CD4-positive, alpha-beta T cell treated with Interleukin-12 subunit alpha and Interleukin-12 subunit beta, for 1 hour (primary cell): Measurements from ENCODE around the gene TRAF4.
"Not testable (repeated sequence)": the region's sequence is repeated elsewhere in the genome, so short reads cannot be mapped to it uniquely, and the experiment has no call there.

Experiments used
- DNase-seq: peaks from one replicate; pipeline ENCODE4 v3.0.0-alpha.2; 2020

The TRAF4 gene

DNA sequence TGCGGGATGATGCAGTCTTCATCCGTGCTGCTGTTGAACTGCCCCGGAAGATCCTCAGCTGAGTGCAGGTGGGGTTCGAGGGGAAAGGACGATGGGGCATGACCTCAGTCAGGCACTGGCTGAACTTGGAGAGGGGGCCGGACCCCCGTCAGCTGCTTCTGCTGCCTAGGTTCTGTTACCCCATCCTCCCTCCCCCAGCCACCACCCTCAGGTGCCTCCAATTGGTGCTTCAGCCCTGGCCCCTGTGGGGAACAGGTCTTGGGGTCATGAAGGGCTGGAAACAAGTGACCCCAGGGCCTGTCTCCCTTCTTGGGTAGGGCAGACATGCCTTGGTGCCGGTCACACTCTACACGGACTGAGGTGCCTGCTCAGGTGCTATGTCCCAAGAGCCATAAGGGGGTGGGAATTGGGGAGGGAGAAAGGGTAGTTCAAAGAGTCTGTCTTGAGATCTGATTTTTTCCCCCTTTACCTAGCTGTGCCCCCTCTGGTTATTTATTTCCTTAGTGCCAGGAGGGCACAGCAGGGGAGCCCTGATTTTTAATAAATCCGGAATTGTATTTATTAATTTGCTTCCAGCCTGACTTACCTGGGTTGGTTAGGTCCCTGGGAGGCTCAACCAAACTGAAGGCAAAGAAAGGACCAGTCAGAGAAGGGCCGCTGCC, 5.8 kb downstream of the TRAF4 start:
- DNase-seq, result no peak

DNA sequence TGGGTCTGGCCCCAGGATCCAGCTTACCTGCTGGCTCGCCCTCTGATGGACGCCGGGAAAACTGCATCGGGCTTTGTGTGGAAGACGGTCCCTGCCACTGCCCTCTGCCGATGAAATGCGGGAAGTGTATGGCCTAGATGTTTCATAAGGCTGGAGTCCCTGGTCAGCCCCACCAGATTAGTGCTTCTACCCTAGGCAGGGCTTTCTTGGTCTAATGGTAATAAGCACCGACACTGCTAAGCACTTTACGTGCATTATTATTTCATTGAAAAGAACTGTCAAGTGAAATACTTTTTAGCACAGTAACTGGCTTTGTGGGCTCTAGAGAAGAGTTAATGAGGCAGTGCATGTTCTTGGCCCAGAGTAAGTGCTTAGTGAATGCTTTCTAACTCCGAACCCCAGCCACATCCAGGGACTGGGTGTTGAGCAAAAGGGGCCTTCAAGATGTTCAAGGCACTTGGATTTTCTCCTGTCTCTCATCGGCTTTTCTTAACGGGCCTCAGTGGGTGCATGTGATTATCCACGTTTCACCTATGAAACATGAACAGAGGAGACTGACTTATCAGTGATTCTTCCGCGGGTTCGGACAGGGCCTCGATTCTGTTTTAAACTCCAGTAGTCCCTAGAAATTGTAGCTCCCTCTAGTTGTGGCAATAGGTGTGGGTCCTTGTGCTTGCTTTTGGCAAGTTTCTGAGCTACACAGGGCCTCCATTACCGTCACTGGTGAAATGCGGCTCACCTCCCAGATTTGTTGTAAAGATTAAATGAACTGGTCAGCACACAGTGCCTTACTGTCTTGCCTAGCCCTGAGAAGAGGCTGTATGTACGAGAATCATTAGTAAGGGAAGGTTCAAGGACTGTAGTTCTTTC, 6.6 kb downstream of the TRAF4 start:
- DNase-seq, result peak; percentile 91

DNA sequence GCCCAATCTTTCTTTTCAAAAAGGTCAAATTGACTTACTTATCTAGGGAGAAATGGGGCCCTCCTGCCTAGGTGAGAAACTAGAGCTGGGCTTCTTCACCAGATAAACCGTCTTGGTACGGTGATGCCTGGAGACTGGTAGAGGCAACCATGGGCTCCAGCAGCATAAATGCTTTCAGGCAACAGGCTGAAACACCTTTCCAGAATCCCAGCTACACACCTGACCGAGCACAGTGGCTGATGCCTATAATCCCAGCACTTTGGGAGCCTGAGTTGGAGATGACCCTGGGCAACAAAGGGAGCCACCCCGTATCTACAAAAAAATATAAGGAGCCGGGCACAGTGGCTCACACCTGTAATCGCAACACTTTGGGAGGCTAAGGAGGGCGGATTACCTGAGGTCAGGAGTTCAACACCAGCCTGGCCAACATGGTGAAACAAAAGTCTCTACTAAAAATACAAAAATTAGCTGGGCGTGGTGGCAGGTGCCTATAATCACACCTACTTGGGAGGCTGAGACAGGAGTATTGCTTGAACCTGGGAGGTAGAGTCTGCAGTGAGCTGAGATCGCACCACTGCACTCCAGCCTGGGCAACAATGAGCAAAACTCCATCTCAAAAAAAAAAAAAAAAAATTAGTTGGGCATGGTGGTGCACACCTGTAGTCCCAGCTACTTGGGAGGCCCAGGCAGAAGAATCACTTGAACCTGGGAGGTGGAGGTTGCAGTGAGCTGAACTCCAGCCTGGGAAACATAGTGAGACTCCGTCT, 8.0 kb downstream of the TRAF4 start:
- no peak for DNase-seq

DNA sequence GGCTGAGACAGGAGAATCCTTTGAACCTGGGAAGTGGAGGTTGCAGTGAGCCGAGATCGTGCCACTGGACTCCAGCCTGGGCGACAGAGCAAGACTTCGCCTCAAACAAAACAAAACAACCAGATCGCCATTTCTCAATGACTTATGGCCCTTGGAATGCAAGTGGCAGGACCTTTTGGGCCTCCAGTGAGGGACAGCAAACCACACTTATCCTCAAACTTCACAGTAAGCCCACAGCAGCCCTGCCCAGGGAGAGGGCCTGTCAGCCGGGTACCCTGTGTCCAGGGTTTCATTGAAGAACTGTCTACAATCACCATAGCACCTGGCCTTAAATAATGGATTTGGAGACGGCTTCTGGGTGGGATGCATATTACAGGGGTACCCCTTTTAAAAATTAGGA, 11.7 kb downstream of the TRAF4 start:
- no peak for DNase-seq

DNA sequence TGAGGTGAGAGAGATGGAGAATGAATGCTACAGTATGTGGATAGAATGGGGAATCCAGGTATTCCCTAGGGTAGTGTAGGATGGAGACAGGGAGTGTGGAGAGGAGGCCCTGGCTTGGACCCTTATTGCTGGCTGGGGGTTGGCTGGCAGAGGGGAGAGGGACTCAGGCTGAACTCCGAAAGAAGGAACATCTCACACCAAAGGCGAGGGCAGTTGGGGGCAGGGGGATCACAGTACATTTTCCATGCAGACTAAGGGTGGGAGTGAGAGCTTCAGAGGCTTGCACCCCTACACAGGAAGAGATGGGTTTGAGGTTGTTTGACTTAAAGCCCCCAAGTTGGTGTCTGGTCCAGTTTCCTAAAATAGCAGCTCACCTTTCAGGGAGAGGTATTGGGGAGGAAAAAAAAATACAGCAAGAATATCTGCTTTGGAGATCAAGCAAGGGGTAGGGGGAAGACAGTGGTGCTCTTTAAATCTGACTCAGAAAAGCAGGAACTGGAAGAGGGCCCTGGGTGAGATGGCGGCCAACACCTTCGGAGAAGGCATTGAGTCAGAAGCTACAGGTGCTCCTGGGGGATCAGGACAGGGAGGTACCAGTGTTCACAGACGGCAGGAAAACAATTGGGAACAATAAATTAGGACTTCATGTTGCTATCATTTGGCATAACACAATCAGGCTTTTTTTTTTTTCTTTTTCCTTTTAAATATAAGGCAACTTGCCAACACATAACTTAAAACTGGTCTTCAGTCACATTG, 12.4 kb downstream of the TRAF4 start:
- no peak for DNase-seq

DNA sequence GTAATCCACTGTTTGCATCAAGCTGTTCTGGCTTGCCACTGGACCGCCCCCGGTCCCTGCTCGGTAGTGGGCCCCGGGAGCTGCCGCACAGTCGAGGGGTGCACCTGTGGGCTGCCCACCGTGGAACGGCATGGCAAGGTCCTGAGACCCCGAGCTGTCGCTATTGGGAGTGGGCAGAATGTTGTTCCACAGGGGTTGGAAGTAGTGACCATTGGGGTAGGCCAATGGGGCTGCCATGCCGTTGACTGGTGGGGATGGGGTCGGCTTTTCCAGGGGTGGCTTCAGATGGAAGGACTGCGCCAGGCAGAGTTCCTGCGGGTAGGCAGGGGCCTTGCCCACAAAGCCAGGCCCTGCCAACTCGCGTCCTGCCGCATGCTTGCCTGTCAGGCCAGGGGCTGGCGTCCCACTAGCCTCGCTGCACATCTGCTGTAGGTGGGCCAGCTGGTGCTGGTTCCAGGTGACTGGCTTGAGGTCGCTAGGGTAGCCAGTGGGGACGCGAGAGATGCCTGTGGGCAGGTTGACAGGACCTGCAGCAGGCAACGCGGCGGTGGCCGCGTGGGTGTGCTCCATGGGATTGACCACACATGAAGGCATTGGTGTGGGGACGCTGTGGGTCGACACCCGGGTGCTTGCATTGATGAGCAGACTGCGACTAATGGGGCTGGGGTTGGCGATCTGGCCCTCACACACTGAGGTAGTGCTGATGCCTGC, 14.8 kb downstream of the TRAF4 start:
- DNase-seq, result no peak

DNA sequence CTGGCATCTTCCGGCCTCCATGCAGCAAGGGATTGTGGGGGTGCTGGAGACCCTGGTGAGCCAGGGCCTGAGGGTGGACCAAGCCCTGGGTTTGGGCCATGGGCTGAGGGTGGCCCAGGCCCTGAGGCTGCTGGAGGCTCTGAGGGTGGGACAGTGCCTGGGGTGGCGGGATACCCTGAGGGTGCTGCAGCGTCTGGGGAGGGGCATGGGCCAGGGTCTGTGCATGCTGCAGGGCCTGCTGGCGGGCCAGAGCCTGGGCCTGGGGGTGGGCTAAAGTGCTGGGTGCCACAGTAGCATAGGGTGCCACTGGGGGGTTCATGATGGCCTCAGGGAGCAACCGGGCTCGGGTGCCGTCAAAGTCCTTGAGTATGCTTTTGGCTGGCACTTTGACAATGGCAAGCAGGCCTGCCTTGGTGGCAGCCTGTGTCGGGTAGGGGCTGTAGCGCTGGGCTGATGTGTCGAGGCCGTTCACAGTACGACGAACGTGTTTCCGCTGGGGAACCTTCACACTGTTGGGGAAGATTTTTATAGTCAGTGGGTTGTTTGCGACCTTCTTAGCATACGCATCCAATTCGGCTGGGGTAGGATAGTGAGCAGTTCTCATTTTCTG, 15.6 kb downstream of the TRAF4 start:
- DNase-seq, result no peak

DNA sequence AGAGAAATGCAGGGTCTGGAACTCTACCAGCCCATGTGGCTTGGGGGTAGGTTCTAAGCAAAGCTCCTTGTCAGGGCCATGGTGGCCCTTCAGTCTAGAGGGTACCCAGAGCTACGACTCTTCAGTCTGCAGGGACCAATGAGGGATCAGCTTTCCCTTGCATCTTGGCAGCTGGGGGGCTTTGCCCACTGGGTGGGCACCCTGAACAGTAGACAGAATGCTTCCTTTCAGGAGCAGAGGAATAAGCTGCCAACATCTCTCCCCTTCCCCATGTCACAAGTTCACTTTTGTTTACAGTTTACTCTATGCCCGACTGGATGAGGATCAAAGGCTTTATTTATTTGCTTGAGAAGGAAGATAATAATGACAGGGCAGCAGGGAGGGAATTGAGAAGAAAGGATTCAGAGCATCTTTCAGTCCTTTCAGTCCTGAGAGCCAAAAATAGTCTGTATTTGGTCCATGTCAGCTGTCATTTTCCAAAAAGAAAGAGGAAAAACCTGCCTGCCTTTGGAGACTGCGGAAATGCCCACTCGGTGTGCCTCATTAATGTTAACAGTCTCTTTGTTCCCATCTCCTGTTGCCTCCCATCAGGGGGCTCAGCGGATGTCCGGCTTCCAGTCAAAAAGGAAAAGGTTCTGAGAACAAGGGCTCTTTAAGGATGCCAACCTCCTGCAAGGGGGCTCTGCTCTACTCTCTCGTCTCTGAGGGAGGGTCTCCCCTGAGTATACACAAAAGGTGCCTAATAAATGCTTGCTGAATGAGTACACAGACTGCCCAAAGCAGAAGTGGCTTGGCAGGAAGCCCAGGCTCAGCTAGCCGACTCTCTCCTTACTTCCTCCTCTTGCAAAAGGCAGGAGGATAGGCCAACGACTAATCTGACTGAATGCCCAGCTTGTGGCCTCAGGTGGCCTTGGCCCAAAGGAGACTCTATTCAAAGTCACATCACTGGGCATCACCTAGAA, 17.1 kb downstream of the TRAF4 start:
- DNase-seq, result no peak

DNA sequence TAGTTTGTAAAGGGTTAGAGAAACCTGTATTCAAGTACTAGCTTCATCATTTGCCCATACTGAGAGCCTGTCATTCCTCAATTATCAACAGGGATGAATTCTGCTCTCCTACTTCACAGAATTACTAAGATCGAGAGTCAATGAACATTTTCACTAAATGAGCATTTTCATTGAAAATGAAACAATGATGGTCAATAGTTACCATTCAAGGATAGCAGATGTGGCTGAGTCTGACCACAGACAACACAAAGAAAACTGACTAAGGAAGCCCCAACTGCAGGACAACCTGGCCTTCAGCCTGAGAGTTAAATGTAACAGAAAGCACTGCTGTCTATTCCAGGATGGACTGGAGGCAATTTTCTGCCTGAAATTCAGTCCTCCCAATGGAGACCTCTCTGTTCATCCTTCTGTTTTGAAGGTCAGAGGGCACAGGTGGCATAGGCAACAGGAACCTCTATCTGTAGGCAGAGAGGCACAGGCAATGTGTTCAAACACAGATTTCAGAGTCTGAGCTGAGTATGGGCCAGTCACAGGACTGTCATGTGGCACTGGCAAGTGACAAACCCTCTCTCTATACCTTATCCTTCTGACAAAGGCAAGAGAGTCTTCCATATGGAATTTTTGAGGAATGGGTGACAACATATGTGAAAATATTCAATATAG, 19.5 kb downstream of the TRAF4 start:
- DNase-seq, result no peak

DNA sequence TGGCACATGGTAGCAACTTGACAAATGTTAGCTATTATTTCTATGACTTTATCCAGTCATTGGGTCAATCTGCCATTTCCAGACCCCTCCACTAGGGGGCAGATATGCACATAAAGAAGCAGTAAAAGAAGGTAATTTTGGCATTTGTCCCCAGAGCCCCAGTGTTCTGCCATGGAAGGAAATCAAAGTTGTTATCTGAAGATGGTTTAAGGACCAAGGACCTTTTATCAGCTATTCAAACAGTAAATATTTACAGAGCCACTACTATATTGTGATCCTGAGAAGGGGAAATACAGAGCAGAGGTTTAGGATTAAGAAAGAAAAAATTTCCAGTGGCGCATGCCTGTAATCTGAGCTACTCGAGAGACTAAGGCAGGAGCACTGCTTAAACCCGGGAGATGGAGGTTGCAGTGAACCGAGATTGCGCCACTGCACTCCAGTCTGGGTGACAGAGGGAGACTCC, 20.0 kb downstream of the TRAF4 start:
- DNase-seq, result peak; percentile 82

DNA sequence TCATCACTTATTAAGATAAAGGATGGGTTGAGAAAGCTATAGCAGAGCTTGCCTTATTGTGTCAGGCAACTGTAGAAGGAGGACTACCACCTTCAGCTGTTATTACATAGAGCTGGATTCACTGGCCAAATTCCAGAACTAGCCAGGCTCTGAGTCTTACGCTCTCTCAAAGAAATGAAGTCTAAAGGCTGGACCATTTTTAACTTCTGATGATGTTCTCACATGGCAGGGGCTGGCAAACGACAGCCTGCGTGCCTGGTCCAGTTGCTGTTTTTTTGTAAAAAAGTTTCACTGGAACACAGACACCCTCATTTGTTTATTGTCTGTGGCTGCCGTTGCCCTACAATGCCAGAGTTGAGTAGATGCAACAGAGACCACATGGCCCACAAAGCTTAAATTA, 21.2 kb downstream of the TRAF4 start:
- no peak for DNase-seq

DNA sequence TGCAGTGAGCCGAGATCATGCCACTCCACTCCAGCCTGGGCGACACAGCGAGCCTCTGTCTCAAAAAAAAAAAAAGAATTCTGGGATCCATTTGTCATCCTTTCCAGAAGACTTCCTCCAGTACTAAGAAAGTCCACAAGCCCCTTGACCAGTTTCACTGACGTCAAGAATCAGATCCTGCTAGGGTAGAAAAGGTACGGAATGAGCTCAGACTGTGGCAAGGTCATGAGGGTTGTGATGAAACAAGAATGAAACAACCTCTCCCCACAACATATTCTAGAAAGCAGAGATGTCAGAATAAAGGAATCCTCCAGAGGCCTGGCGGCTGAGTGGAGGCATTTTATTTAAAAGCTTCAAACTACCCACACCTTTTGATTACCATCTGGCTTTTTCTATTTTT, 29.9 kb downstream of the TRAF4 start:
- no peak for DNase-seq

DNA sequence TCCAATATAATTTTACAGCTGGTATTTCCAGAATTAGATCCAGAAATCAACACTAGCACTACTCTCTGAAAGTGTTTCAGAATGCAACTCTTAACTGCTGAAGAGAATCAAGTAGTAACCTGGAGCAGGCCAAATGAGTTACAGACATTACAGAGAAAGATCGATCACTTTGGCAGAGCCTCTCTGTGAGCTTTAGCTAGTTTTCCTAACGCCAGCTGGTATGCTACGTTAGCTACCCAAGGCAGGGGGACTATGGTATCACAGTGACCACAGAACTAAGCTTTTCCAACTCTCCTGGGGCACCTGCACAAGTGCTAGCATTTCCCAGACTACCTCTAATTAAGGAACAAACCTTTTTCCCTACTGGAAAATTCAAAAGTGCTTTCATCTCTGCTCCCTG, 30.4 kb downstream of the TRAF4 start:
- DNase-seq, result no peak

DNA sequence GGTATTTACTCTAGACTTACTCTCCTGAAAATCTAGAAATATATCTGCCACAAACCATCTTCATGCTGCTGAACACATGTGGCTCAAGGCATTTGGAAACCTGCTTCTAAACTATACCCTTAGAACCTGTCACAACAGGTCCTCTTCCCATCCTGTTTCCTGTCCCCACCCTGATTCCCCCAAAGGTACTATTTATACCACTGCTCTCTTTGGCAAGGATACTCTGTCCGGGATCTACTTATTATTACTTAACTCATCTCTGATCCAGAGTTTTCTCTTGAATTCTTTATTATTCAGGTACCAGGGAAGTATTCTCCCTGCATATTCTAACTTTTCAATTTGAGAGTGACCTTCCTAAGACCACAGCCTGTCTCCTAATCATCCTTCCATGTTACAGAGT, 33.4 kb downstream of the TRAF4 start:
- no peak for DNase-seq

DNA sequence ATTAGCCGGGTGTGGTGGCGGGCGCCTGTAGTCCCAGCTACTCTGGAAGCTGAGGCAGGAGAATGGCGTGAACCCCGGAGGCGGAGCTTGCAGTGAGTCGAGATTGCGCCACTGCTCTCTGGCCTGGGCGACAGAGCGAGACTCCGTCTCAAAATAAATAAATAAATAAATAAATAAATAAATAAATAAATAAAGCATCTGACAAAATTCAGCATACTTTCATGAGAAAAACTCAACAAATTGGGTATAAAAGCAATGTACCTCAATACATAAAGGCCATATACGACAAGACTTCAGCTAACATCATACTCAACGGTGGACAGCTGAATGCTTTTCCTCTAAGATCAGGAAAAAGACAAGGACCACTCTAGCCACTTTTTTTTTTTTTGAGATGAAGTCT, 35.8 kb downstream of the TRAF4 start:
- not testable (repeated sequence) for DNase-seq

DNA sequence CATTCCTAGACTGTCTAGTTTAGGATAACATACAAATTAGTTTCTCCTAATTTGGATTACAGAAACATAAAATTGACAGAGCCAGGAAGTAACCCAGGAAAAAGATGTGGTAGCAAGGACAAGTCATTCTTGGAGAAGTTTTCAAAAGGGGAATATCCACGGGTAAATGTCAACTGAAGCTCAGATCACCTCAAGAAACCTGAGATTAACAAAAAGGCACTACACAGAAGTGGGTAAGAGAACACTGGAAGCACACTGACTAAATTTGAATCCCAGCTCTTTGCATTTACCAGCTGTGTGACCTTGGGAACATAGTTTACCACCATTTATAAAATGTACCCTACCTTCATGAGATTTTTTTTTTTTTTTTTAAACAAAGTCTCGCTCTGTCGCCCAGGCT, 39.4 kb downstream of the TRAF4 start:
- DNase-seq, result no peak

DNA sequence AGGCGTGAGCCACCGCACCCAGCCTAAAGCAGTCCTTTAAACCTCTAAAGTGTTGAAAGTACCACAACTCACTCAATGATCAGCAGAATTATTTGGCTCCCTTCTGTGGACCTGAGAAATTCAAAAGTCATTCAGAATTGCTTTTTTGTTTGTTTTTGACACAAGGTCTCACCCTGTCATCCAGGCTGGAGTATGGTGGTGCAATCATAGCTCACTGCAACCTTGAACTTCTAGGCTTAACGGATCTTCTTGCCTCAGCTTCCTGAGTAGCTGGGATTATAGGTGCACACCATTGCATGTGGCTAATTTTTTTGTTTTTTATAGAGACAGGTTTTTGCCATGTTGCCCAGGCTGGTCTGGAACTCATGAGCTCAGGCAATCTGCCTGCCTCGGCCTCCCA, 44.3 kb downstream of the TRAF4 start:
- DNase-seq, result no peak

DNA sequence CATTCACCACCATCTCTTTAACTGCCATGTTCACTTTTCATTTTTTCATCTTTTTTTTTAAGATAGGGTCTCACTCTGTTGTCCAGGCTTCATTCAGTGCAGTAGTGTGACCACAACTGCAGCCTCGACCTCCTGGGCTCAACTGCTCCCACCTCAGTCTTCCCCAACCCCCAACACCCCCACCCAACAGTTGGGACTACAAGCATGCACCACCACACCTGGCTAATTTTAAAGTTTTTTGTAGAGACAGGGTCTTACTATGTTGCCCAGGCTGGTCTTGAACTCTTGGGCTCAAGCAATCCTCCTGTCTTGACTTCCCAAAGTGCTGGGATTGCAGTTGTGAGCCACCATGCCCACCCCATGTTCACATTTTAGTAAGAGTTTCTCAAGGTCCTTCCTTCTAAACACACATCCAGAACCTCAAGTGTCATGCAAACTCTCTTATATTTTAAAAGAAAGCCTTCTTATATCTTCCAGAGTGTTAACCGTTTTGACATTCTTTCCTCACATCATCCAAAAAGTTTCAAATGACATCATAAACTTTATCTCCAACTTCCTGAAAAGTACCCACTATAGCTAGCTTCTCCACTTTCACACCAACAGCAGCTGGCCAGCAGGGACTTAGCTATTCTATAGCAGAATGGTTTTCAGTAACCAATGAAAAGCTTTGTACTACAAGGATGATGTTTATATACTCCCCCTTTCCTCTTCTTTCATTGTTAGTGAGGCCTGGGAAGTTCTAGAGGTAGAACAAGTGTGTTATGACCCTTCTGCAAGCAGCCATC, 49.3 kb downstream of the TRAF4 start:
- DNase-seq, result no peak

DNA sequence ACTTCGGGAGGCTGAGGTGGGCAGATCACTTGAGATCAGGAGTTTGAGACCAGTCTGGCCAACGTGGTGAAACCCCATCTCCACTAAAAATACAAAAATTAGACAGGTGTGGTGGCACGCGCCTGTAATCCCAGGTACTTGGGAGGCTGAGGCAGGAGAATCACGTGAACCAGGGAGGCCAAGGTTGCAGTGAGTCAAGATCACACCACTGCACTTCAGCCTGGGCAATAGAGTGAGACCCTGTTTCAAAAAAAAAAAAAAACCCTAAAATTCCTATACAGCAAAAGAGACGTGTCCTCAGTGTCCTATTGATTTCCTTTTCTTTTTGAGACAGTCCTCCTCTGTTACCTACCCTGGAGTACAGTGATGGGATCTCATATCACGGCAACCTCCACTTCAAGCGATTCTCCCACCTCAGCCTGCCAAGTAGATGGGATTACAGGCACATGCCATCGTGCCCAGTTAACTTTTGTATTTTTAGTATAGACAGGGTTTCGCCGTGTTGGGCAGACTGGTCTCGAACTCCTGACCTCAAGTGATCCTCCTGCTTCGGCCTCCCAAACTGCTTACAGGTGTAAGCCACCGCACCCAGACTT, 51.1 kb downstream of the TRAF4 start:
- not testable (repeated sequence) for DNase-seq
